ENCODE measurements around the gene DGAT2. TPM values are rescaled to one million over a fixed set of nuclear protein-coding genes. Genes with fewer than 3 reads are reported as not detected.

DGAT2 gene
- total RNA-seq, 2 donors from 2014 or later = 2.3 to 3.4 TPM

- Histone ChIP-seq H3K4me1 (ENCODE audit: control insufficient read depth in 1 of 2, low read depth in 2 of 2) (no peaks in the 10 kb centered on the region), H3K27ac (no peak overlapping the region), H3K27me3 (replicated peaks; ENCODE audit: insufficient read depth) (no peaks in the 10 kb centered on the region), H3K36me3 (no peaks in the 10 kb centered on the region), H3K4me3 (no peak overlapping the region), H3K9me3 (no peaks in the 10 kb centered on the region)
- DNase-seq (ENCODE audit: low spot score) = no peak
- ATAC-seq (ENCODE audit: insufficient number of reproducible peaks, low FRiP score, low read depth) = no peak
- no peak for TF ChIP-seq CTCF (IDR thresholded peaks at IDR 0.05)
Observed at GRCh38 chr11:75781831-75782230, 13.3 kb downstream of the DGAT2 start.

GRCh38 chr11:75782540-75783263 lies 14.1 kb downstream of the DGAT2 start:
- H3K9me3 ChIP-seq = no peaks in the 10 kb centered on the region
- no peak for TF ChIP-seq CTCF (IDR thresholded peaks at IDR 0.05)

GRCh38 chr11:75783416-75784084 lies 15.0 kb downstream of the DGAT2 start:
- H3K9me3 ChIP-seq = no peaks in the 10 kb centered on the region
- no peak for TF ChIP-seq CTCF (IDR thresholded peaks at IDR 0.05)
- no peaks in the 10 kb centered on the region for H3K4me1 ChIP-seq (ENCODE audit: control insufficient read depth in 1 of 2, low read depth in 2 of 2)
- DNase-seq (ENCODE audit: low spot score) (no peak), ATAC-seq (ENCODE audit: insufficient number of reproducible peaks, low FRiP score, low read depth) (no peak)
- H3K36me3 ChIP-seq = no peaks in the 10 kb centered on the region
- no peaks in the 10 kb centered on the region for H3K27me3 ChIP-seq (replicated peaks; ENCODE audit: insufficient read depth)
- H3K27ac ChIP-seq = no peak overlapping the region
- H3K4me3 ChIP-seq = no peak overlapping the region

More at GRCh38 chr11:75782540-75783263, 14.1 kb downstream of the DGAT2 start:
- H3K27ac ChIP-seq = no peak overlapping the region
- H3K4me1 ChIP-seq (ENCODE audit: control insufficient read depth in 1 of 2, low read depth in 2 of 2) = no peaks in the 10 kb centered on the region
- no peak overlapping the region for H3K4me3 ChIP-seq
- no peaks in the 10 kb centered on the region for H3K27me3 ChIP-seq (replicated peaks; ENCODE audit: insufficient read depth)
- no peaks in the 10 kb centered on the region for H3K36me3 ChIP-seq
- no peak for DNase-seq (ENCODE audit: low spot score)
- no peak for ATAC-seq (ENCODE audit: insufficient number of reproducible peaks, low FRiP score, low read depth)

GRCh38 chr11:75784085-75784478 lies 15.5 kb downstream of the DGAT2 start:
- TF ChIP-seq CTCF (IDR thresholded peaks at IDR 0.05) = no peak
- H3K4me1 ChIP-seq (ENCODE audit: control insufficient read depth in 1 of 2, low read depth in 2 of 2) = no peaks in the 10 kb centered on the region
- no peaks in the 10 kb centered on the region for H3K27me3 ChIP-seq (replicated peaks; ENCODE audit: insufficient read depth)
- ATAC-seq (ENCODE audit: insufficient number of reproducible peaks, low FRiP score, low read depth) = no peak
- no peak for DNase-seq (ENCODE audit: low spot score)
- H3K27ac ChIP-seq = no peak overlapping the region
- no peaks in the 10 kb centered on the region for H3K9me3 ChIP-seq
- H3K4me3 ChIP-seq = no peak overlapping the region
- H3K36me3 ChIP-seq = no peaks in the 10 kb centered on the region

- Histone ChIP-seq H3K27me3 (replicated peaks; ENCODE audit: insufficient read depth) (no peaks in the 10 kb centered on the region), H3K4me1 (ENCODE audit: control insufficient read depth in 1 of 2, low read depth in 2 of 2) (no peaks in the 10 kb centered on the region), H3K27ac (no peak overlapping the region), H3K36me3 (no peaks in the 10 kb centered on the region), H3K9me3 (no peaks in the 10 kb centered on the region), H3K4me3 (no peak overlapping the region)
- ATAC-seq (ENCODE audit: insufficient number of reproducible peaks, low FRiP score, low read depth) (no peak), DNase-seq (ENCODE audit: low spot score) (no peak)
- no peak for TF ChIP-seq CTCF (IDR thresholded peaks at IDR 0.05)
Observed at GRCh38 chr11:75784506-75784905, 15.9 kb downstream of the DGAT2 start.
